ENCODE data around the gene WDR11.

- TF ChIP-seq CTCF (IDR thresholded peaks at IDR 0.05) (no peak), POLR2A (IDR thresholded peaks at IDR 0.05) (no peak)
These were observed 3.2 kb downstream of the WDR11 start for GRCh38 chr10:120854388-120854787.

Measured in adrenal gland (tissue), 5 donors.